Transverse colon (tissue), 4 donors: ENCODE measurements around the gene ITGA8. TPM values are rescaled to one million over a fixed set of nuclear protein-coding genes. Genes with fewer than 3 reads are reported as not detected.
A peak's percentile ranks its signal among the peaks of the same experiment; 100 is the strongest.
"Not testable (repeated sequence)": the region's sequence is repeated elsewhere in the genome, so short reads cannot be mapped to it uniquely, and the experiment has no call there.

Experiments used
- DNase-seq: peaks from one replicate; pipeline ENCODE4 v3.0.0-alpha.2; 2019
- H3K27ac ChIP-seq, 4 donors: fragments of 200-600 bp; sonication (generic); 2 replicates each; pipeline ENCODE4 v1.5.1; 2016 to 2018; ENCODE audit warnings: inconsistent platforms in 4 of 4
- H3K27me3 ChIP-seq: fragments of 200-600 bp; sonication (generic); 2 replicates; pipeline ENCODE4 v1.5.1; 2017; ENCODE audit warnings: inconsistent platforms
- H3K36me3 ChIP-seq, 4 donors: fragments of 200-600 bp; sonication (generic); 2 replicates each; pipeline ENCODE4 v1.5.1; 2017 to 2019; ENCODE audit warnings: inconsistent platforms in 4 of 4
- H3K4me1 ChIP-seq, 4 donors: fragments of 200-600 bp; sonication (generic); 2 replicates each; pipeline ENCODE4 v1.5.1; 2017 to 2020; ENCODE audit warnings: inconsistent platforms in 4 of 4
- H3K4me3 ChIP-seq, 4 donors: fragments of 200-600 bp; sonication (generic); 1 replicate in 1 of 4; 2 replicates in 3 of 4; pipeline versions ENCODE4 v1.5.1 to v1.6.1; 2017 to 2019; ENCODE audit warnings: inconsistent platforms in 4 of 4
- H3K9me3 ChIP-seq, 2 donors: fragments of 200-600 bp; sonication (generic); 2 replicates each; pipeline ENCODE4 v1.5.1; 2017 to 2019; ENCODE audit warnings: inconsistent platforms in 2 of 2
- EP300 ChIP-seq: sonication (generic); formaldehyde crosslinking; IDR thresholded peaks from one replicate; pipeline ENCODE4 v1.6.1; 2017; ENCODE audit warnings: antibody characterized with exemption, low read depth
- POLR2A ChIP-seq: fragments of 450-650 bp; IDR thresholded peaks from one replicate; pipeline ENCODE4 v1.6.1; 2016; ENCODE audit warnings: antibody characterized with exemption, mild to moderate bottlenecking, moderate library complexity
- POLR2AphosphoS5 ChIP-seq, 3 donors: sonication (generic); formaldehyde crosslinking; IDR thresholded peaks; one replicate each; pipeline ENCODE4 v1.6.1; 2016; ENCODE audit warnings: antibody characterized with exemption in 3 of 3
- WGBS, 2 donors: methylation state at CpG; one replicate each; pipeline ENCODE4 v1.1.5; 2018; ENCODE audit warnings: low coverage in 1 of 2; 5-methylcytosine and 5-hydroxymethylcytosine counted together
- in situ Hi-C, 4 donors: fragments of 200-750 bp; cut with MboI; loops; one replicate each; pipeline versions ENCODE4 v1.15.0 to v1.15.1; 2017; ENCODE audit warnings: low sequenced_read_pairs in 3 of 4, low pct_ligation_motif_present in 1 of 4, low pct_unique_long_range_greater_than_20kb in 1 of 4
- intact Hi-C: fragments of 100-400 bp; cut with DNase I; formaldehyde crosslinking; loops from one replicate; pipeline ENCODE4 v1.15.1; 2023; ENCODE audit warnings: low total_unique reads
- total RNA-seq, 4 donors: library from RNA; depleted of rRNA; stranded (reverse); fragments of >200 nt; gene quantifications; one replicate each; pipeline ENCODE4 v1.1.0, GENCODE V29; 2016
- TF ChIP-seq, protein P1 (sequence below), 5 experiments: fragments of 200-600 bp in 3 of 5; fragments of 450-650 bp in 2 of 5; sonication (generic) in 3 of 5; IDR thresholded peaks; 1 replicate in 2 of 5; 2 replicates in 3 of 5; pipeline ENCODE4 v1.5.1; 2016 to 2017; ENCODE audit warnings: antibody characterized with exemption in 5 of 5, inconsistent platforms in 3 of 5, mild to moderate bottlenecking in 2 of 5, moderate library complexity in 1 of 5

ITGA8 gene
- 1 to 10 TPM in 3 of 4 donors, not detected in 1; 1.4 to 4.9 (median 3.3) TPM for total RNA-seq

DNA sequence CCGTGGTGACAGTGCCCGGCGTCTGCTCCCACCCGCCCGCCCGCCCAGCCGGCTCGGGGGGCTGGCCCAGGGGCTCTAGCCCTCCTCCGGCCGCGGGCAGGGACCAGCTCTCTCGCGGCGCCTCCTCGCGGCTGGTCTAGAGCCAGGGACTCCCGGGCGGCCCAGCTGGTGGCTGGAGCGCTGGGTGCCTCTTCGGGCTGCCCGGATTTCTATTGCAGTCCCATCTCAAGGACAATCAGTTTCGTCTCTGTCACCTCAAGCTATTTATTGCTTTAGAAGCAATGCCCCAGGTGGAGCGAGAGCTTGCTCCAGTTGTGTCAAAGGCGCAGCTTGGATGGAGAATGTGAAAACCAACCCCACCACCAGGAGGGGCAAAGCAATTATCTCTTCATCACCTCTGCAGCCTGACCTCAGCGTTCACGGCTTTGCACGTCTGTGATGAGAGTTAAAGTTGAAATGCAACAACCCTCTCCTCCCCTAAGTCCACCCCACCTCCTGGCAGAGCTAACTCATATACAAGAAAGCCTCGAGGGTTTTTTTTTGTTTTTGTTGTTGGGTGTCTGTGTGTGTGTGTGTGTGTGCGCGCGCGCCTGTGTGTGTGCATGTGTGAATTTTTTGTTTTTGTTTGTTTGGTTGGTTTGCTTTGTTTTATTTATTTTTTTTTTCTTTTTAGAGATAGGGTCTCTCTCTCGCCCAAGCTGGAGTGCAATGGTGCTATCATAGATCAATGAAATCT, at the start of gene ITGA8:
Gene ITGA8, minus strand, starts transcription at position 24 of the 736 bp plus-strand sequence. CDS start 151 bp downstream, outside the sequence.
- 20 to 54% methylated on average over 9 to 27 of the region's 33 CpGs for WGBS, 2 donors
- H3K27ac ChIP-seq = peak within 1 kb of the TSS; percentile 56 to 72 (median 66)
- no peaks in the 10 kb centered on the region for H3K36me3 ChIP-seq
- peaks cover 0 to 12% (median 0%) of the 10 kb centered on the region in 4 donors for H3K4me1 ChIP-seq
- in situ Hi-C loops (loop anchor here (10.0 to 25.0 kb wide), 4 partner anchors 105 to 285 kb away; no protein-coding TSS in a partner anchor), intact Hi-C loops (no loop called here)
- TF ChIP-seq POLR2A (no peak), EP300 (no peak), POLR2AphosphoS5 (IDR thresholded peaks at IDR 0.05) (no peak)
- TF ChIP-seq, protein P1, sequence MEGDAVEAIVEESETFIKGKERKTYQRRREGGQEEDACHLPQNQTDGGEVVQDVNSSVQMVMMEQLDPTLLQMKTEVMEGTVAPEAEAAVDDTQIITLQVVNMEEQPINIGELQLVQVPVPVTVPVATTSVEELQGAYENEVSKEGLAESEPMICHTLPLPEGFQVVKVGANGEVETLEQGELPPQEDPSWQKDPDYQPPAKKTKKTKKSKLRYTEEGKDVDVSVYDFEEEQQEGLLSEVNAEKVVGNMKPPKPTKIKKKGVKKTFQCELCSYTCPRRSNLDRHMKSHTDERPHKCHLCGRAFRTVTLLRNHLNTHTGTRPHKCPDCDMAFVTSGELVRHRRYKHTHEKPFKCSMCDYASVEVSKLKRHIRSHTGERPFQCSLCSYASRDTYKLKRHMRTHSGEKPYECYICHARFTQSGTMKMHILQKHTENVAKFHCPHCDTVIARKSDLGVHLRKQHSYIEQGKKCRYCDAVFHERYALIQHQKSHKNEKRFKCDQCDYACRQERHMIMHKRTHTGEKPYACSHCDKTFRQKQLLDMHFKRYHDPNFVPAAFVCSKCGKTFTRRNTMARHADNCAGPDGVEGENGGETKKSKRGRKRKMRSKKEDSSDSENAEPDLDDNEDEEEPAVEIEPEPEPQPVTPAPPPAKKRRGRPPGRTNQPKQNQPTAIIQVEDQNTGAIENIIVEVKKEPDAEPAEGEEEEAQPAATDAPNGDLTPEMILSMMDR (IDR thresholded peaks at IDR 0.05) = peak; percentile 28 to 41 (median 33)
- peak; percentile 47 for DNase-seq
- H3K9me3 ChIP-seq = no peaks in the 10 kb centered on the region
- H3K4me3 ChIP-seq = peak within 1 kb of the TSS; percentile 20 to 51 (median 40)
- H3K27me3 ChIP-seq = peaks cover 44% of the 10 kb centered on the region

DNA sequence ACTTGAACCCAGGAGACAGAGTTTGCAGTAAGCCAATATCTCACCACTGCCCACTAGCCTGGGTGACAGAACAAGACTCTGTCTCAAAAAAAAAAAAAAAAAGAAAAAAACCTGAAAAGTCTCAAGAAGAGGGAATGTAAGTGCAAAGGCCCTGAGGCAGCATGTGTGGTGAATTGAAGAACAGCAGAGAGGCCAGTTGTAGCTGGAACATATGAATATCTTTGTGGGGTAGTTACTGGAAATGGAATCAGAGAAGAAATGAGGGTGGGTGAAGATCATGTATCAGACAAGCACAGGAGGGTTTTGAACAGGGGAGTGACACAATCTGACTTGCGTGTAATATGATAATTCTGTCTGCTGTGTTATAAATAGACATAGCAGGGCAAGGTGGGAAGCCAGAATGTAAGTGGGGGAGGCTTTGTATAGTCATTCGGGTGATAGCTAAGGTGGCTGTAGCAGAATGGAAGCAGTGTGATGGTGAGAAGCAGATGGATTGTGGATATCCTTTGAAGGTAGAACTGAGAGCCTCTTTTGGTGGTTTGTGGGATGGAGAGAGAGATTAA, 45.3 kb upstream of the ITGA8 start:
- Histone ChIP-seq H3K36me3 (no peaks in the 10 kb centered on the region), H3K9me3 (no peaks in the 10 kb centered on the region), H3K27ac (no peak overlapping the region), H3K4me1 (no peaks in the 10 kb centered on the region), H3K4me3 (no peak overlapping the region), H3K27me3 (no peaks in the 10 kb centered on the region)
- intact Hi-C loops = no loop called here
- in situ Hi-C loops = no loop called here
- no peak for TF ChIP-seq POLR2A
- TF ChIP-seq, protein P1 (IDR thresholded peaks at IDR 0.05) = no peak
- TF ChIP-seq EP300 = no peak
- 87 to 91% methylated on average over 2 of the region's 2 CpGs for WGBS, 2 donors
- no peak for DNase-seq

DNA sequence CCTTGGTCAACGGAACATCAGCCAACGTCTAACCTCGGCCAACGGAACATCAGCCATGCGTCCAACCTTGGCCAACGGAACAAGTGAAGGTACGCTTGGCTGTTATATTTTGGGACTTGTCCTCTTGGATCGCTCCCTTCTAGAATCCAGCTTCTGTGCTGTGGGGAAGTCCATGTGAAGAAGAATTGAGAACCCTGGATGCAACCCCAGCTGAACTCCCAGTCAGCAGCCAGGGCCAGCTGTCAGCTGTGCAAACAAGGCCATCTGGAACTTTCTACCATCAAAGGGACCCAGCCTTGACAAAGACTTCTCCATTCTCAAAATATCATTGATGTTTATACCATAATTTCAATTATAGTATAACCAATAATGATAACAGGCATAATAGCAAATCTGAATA, 43.3 kb upstream of the ITGA8 start:
- Histone ChIP-seq H3K27ac (no peak overlapping the region), H3K27me3 (no peaks in the 10 kb centered on the region), H3K4me3 (no peak overlapping the region), H3K36me3 (no peaks in the 10 kb centered on the region), H3K9me3 (no peaks in the 10 kb centered on the region), H3K4me1 (no peaks in the 10 kb centered on the region)
- WGBS, 2 donors = 79 to 80% methylated on average over 2 to 8 of the region's 8 CpGs
- no peak for DNase-seq
- intact Hi-C loops (no loop called here), in situ Hi-C loops (no loop called here)
- TF ChIP-seq, protein P1 (IDR thresholded peaks at IDR 0.05) = no peak
- no peak for TF ChIP-seq POLR2AphosphoS5 (IDR thresholded peaks at IDR 0.05)
- no peak for TF ChIP-seq EP300
- TF ChIP-seq POLR2A = no peak

DNA sequence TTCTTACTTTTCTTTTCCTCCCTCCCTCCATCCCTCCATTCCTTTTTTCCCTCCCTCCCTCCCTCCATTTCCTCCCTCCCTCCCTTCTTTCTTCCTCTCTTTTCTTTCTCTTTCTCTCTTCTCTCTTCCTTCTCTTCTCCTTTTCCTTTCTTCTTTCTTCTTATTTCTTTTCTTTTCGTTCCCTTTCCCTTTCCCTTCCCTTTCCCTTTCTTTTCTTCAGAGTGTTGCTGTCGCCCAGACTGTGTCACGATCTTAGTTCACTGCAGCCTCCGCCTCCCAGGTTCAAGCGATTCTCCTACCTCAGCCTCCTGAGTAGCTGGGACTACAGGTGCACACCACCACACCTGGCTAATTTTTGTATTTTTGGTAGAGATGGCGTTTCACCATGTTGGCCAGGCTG, 42.5 kb upstream of the ITGA8 start:
- H3K36me3 ChIP-seq, H3K4me3 ChIP-seq, DNase-seq, H3K9me3 ChIP-seq, H3K27ac ChIP-seq, H3K27me3 ChIP-seq, in situ Hi-C loops, H3K4me1 ChIP-seq, intact Hi-C loops: not testable (repeated sequence)
- WGBS, 2 donors = 95 to 100% methylated on average over 5 of the region's 6 CpGs

DNA sequence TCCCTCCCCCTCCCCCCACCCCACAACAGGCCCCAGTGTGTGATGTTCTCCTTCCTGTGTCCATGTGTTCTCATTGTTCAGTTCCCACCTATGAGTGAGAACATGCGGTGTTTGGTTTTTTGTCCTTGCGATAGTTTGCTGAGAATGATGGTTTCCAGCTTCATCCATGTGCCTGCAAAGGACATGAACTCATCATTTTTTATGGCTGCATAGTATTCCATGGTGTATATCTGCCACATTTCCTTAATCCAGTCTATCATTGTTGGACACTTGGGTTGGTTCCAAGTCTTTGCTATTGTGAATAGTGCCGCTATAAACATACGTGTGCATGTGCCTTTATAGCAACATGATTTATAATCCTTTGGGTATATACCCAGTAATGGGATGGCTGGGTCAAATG, 41.5 kb upstream of the ITGA8 start:
- 83% methylated on average over 4 of the region's 4 CpGs; no CpG with 5 or more reads in 1 of the 2 donors for WGBS, 2 donors
- H3K36me3 ChIP-seq, intact Hi-C loops, H3K9me3 ChIP-seq, H3K4me3 ChIP-seq, in situ Hi-C loops, DNase-seq, H3K27ac ChIP-seq, H3K4me1 ChIP-seq, H3K27me3 ChIP-seq: not testable (repeated sequence)
